Effector CD4-positive, alpha-beta T cell (primary cell): ENCODE data around the gene TOP3A.
A peak's percentile ranks its signal among the peaks of the same experiment; 100 is the strongest.

Experiments used
- DNase-seq: peaks from one replicate; pipeline ENCODE4 v3.0.0-alpha.2; 2020

Gene TOP3A

GRCh38 chr17:18278867-18279266 is 35.9 kb downstream of the TOP3A start:
- DNase-seq = no peak

GRCh38 chr17:18277076-18277475 is 37.7 kb downstream of the TOP3A start:
- no peak for DNase-seq

GRCh38 chr17:18270046-18270931 is 44.5 kb downstream of the TOP3A start:
- no peak for DNase-seq

- DNase-seq = no peak
Observed at GRCh38 chr17:18267927-18268711, 46.7 kb downstream of the TOP3A start.

GRCh38 chr17:18267366-18267765 is 47.4 kb downstream of the TOP3A start:
- DNase-seq = no peak

- no peak for DNase-seq
Observed at GRCh38 chr17:18263885-18264682, 50.7 kb downstream of the TOP3A start.

GRCh38 chr17:18262641-18263040 is 52.2 kb downstream of the TOP3A start:
- no peak for DNase-seq

GRCh38 chr17:18262111-18262510 is 52.7 kb downstream of the TOP3A start:
- no peak for DNase-seq

GRCh38 chr17:18261659-18262058 is 53.1 kb downstream of the TOP3A start:
- no peak for DNase-seq

GRCh38 chr17:18261146-18261515 is 53.7 kb downstream of the TOP3A start:
- peak; percentile 14 for DNase-seq

- peak; percentile 92 for DNase-seq
Observed at GRCh38 chr17:18260332-18261145, 54.3 kb downstream of the TOP3A start, which contains the start of gene MIEF2. MIEF2 (plus strand) TSS chr17:18260662; CDS start chr17:18262721, 2,059 bp downstream.

- no peak for DNase-seq
Observed at GRCh38 chr17:18259621-18260331, 55.0 kb downstream of the TOP3A start.

- peak; percentile 51 for DNase-seq
Observed at GRCh38 chr17:18258356-18259038, 56.3 kb downstream of the TOP3A start, which contains the start of gene FLII. FLII (minus strand) TSS chr17:18258738; CDS start chr17:18258690, 48 bp downstream.

- DNase-seq = peak; percentile 37
Observed at GRCh38 chr17:18257982-18258355, 56.8 kb downstream of the TOP3A start.

GRCh38 chr17:18257268-18257981 is 57.4 kb downstream of the TOP3A start:
- DNase-seq = no peak

- no peak for DNase-seq
Observed at GRCh38 chr17:18256776-18257175, 58.0 kb downstream of the TOP3A start.

- no peak for DNase-seq
Observed at GRCh38 chr17:18256351-18256750, 58.4 kb downstream of the TOP3A start.

GRCh38 chr17:18254888-18255649 is 59.7 kb downstream of the TOP3A start:
- no peak for DNase-seq
